SU-DHL-6 (cell line): ENCODE measurements around the gene ZNF718.

Source experiments
- CTCF ChIP-seq: fragments of 200-600 bp; sonication (generic); IDR thresholded peaks from one replicate; pipeline ENCODE4 v1.5.1; 2017; ENCODE audit warnings: antibody characterized with exemption, mild to moderate bottlenecking, low read length, moderate library complexity; ENCODE audit not compliant: insufficient read depth, poor library complexity, severe bottlenecking
- EZH2phosphoT487 ChIP-seq: fragments of 200-600 bp; sonication (generic), shearing (Covaris generic); conservative IDR thresholded peaks from 2 replicates; pipeline ENCODE4 v1.6.1; 2018; ENCODE audit warnings: mild to moderate bottlenecking, antibody characterized with exemption, low read length, moderate library complexity, mixed read lengths

DNA sequence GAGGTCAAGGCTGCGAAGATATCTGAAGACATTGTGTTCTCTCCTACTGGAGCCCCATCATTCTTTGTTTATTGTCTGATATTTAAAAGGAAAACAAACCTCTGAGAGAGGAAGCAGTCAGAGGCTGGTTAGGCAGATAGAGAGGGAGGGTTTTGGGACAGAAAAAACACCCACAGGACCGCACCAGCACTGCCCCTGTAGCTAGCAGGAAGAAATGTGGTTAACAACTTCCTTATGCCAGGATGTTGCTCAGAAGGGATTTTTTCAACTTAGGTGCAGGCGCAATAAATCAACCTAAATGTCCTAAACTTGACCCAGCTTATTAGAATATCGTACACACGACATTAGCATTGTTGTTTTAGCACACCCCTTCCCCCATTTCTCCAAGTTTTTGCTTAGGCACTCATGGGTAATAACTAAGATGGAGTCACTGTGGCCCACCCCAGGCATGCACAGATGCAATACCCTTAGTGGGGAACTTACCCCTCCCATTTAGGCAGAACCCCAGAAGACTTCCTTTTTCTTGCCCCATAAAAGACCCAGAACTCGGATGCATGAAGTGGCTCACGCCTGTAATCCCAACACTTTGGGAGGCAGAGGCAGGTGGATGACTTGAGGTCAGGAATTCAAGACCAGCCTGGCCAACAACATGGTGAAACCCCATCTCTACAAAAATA is 2.8 kb upstream of the ZNF718 start:
- TF ChIP-seq CTCF (no peak), EZH2phosphoT487 (no peak)
